DOHH2 (cell line): ENCODE measurements around the gene TTLL10.

Experiments used
- EZH2phosphoT487 ChIP-seq: fragments of 200-600 bp; sonication (generic); IDR thresholded peaks from 2 replicates; pipeline ENCODE4 v1.6.1; 2017; ENCODE audit warnings: borderline replicate concordance, mild to moderate bottlenecking, antibody characterized with exemption, low read length, moderate library complexity, mixed read lengths
- TF ChIP-seq, protein P1 (sequence below): fragments of 200-600 bp; sonication (generic); IDR thresholded peaks from one replicate; pipeline ENCODE4 v1.5.1; 2014; ENCODE audit warnings: antibody characterized with exemption, mild to moderate bottlenecking, low read depth, low read length; ENCODE audit not compliant: poor library complexity, severe bottlenecking

DNA sequence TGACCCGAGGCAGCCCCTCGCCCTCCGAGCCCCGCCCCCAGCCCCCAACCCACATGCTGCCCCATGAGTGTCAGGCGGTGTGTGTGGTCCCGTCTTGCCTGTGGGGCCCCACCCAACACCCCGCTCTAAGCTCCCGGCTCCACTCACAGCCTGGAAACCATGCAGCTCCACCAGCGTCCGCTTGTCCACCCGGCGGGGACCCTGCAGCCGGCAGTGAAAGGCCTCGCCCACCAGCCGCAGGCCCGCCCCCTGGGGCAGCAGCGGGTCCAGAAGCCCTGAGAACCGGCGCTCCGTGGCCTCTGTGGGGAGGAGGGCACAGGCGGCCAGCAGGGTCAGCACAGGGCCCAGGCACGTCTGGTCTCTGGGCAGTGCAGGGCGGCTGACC, 70.1 kb downstream of the TTLL10 start:
- TF ChIP-seq, protein P1, sequence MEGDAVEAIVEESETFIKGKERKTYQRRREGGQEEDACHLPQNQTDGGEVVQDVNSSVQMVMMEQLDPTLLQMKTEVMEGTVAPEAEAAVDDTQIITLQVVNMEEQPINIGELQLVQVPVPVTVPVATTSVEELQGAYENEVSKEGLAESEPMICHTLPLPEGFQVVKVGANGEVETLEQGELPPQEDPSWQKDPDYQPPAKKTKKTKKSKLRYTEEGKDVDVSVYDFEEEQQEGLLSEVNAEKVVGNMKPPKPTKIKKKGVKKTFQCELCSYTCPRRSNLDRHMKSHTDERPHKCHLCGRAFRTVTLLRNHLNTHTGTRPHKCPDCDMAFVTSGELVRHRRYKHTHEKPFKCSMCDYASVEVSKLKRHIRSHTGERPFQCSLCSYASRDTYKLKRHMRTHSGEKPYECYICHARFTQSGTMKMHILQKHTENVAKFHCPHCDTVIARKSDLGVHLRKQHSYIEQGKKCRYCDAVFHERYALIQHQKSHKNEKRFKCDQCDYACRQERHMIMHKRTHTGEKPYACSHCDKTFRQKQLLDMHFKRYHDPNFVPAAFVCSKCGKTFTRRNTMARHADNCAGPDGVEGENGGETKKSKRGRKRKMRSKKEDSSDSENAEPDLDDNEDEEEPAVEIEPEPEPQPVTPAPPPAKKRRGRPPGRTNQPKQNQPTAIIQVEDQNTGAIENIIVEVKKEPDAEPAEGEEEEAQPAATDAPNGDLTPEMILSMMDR: no peak
- TF ChIP-seq EZH2phosphoT487: no peak
